MCF 10A (cell line): ENCODE measurements around the gene ARMC3. TPM values are rescaled to one million over a fixed set of nuclear protein-coding genes. Genes with fewer than 3 reads are reported as not detected.

Source experiments
- BruUV-seq: library from RNA; stranded (reverse); fragments of 400-500 nt; replicated peaks from 2 replicates; lab custom pipeline; 2021; lab: Mats Ljungman, UMichigan
- CTCF ChIA-PET: fragments of 300-600 bp; sonication (Branson Sonifier 250); formaldehyde crosslinking; extraction: SDS; loops from one replicate; lab custom pipeline; 2021; ENCODE audit warnings: antibody characterized with exemption, inconsistent platforms; lab: Yijun Ruan, JAX
- POLR2A ChIA-PET: fragments of 300-600, 350-650 bp; sonication (Branson Sonifier 250); formaldehyde crosslinking; extraction: SDS; loops from one replicate; lab custom pipeline; 2020; ENCODE audit warnings: antibody characterized with exemption, inconsistent platforms; lab: Yijun Ruan, JAX
- DNase-seq: peaks from one replicate; pipeline ENCODE4 v3.0.0-alpha.2; 2018; ENCODE audit not compliant: unreplicated experiment
- H3K27ac Mint-ChIP-seq: one replicate; pipeline ENCODE4 v1.8.0; 2022; ENCODE audit warnings: mild to moderate bottlenecking, low read depth, mixed read lengths; ENCODE audit not compliant: unreplicated experiment
- H3K27me3 Mint-ChIP-seq: one replicate; pipeline ENCODE4 v1.8.0; 2022; ENCODE audit warnings: mixed read lengths; ENCODE audit not compliant: insufficient read depth, unreplicated experiment
- H3K36me3 Mint-ChIP-seq: one replicate; pipeline ENCODE4 v1.8.0; 2022; ENCODE audit warnings: mild to moderate bottlenecking, moderate library complexity, mixed read lengths; ENCODE audit not compliant: insufficient read depth, unreplicated experiment
- H3K4me1 Mint-ChIP-seq: one replicate; pipeline ENCODE4 v1.8.0; 2022; ENCODE audit warnings: mixed read lengths; ENCODE audit not compliant: insufficient read depth, unreplicated experiment
- H3K4me3 Mint-ChIP-seq: one replicate; pipeline ENCODE4 v1.8.0; 2022; ENCODE audit warnings: mild to moderate bottlenecking, moderate library complexity, mixed read lengths; ENCODE audit not compliant: unreplicated experiment
- H3K9me3 Mint-ChIP-seq: one replicate; pipeline ENCODE4 v1.8.0; 2022; ENCODE audit warnings: mixed read lengths; ENCODE audit not compliant: unreplicated experiment
- CTCF ChIP-seq: fragments of 200-600 bp; IDR thresholded peaks from one replicate; pipeline ENCODE4 v1.8.0; 2022; ENCODE audit warnings: antibody characterized with exemption, mild to moderate bottlenecking; ENCODE audit not compliant: unreplicated experiment
- intact Hi-C: fragments of 100-400 bp; cut with micrococcal nuclease; formaldehyde crosslinking; loops from 2 replicates; pipeline ENCODE4 v1.14.1; 2022
- total RNA-seq: library from RNA; stranded (reverse); gene quantifications from 2 replicates; pipeline ENCODE4 v1.2.3, GENCODE V29; 2022

Gene ARMC3
- total RNA-seq, 1 experiment from 2014 or later: not detected

DNA sequence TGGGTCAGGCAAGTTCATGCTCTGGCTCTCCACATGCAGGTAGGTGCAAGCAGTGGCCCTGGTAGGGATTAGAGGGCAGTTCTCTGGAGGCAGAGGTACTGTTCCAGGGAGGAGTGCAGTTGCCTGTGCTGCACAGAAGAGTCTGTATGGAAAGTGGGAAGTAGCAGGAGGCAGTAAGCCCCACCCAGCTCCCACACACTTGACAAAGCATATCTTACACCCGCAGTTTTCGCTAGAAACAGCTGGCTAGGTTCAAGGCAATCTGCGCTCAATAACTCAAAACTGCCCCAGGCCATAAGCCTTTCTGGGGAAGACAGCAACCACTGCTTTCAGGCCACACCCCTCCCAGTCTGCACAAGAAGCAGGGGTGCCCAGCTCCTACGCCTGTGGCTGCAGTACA lies 33.1 kb upstream of the ARMC3 start:
- H3K27me3 Mint-ChIP-seq: no peaks in the 10 kb centered on the region
- intact Hi-C loops: no loop called here
- peak; percentile 20 for DNase-seq

DNA sequence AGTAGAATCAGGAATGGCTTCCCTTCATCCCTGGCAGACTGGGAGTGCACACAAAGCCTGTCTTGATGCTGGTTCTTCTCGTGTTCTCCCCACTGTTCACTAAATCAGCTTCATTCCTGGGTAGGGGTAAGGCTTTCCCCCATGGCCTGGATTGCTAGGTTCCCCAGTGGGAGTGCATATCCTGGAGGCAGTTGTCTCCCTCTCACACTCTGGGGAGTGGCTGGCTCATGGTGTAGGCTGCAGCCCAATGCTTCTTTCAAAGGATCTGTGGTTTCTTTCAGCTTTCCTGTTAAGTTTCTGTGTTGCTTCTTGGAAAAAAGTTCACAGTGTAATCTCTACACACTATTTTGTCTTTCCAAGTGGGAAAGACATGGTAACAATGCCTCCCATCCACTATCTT lies 32.6 kb upstream of the ARMC3 start:
- H3K4me1 Mint-ChIP-seq: no peaks in the 10 kb centered on the region
- no peak overlapping the region for H3K4me3 Mint-ChIP-seq
- H3K9me3 Mint-ChIP-seq: peaks cover 20% of the 10 kb centered on the region

More for the DNA sequence above, 33.1 kb upstream of the ARMC3 start:
- TF ChIP-seq CTCF: no peak
- ChIA-PET CTCF (no interaction called here), POLR2A (interaction anchor here (0.8 kb wide), 1 partner anchor 17 kb away, joined by 3 read pairs; no protein-coding TSS in a partner anchor)
- Mint-ChIP-seq H3K4me3 (no peak overlapping the region), H3K27ac (no peak overlapping the region), H3K4me1 (no peaks in the 10 kb centered on the region), H3K9me3 (peaks cover 20% of the 10 kb centered on the region), H3K36me3 (no peaks in the 10 kb centered on the region)
- no TSS peak for BruUV-seq

GRCh38 chr10:22897371-22897770 lies 30.5 kb upstream of the ARMC3 start:
- Mint-ChIP-seq H3K4me3 (no peak overlapping the region), H3K36me3 (no peaks in the 10 kb centered on the region), H3K27me3 (no peaks in the 10 kb centered on the region), H3K9me3 (peaks cover 6% of the 10 kb centered on the region), H3K27ac (no peak overlapping the region), H3K4me1 (no peaks in the 10 kb centered on the region)
- POLR2A ChIA-PET: no interaction called here
- DNase-seq: no peak
- intact Hi-C loops: no loop called here
- CTCF ChIA-PET: no interaction called here
- BruUV-seq: no TSS peak
- TF ChIP-seq CTCF: no peak

More for the DNA sequence above, 32.6 kb upstream of the ARMC3 start:
- ChIA-PET CTCF (interaction anchor here (0.6 kb wide), 1 partner anchor 89 kb away, joined by 4 read pairs; no protein-coding TSS in a partner anchor), POLR2A (interaction anchor here (0.8 kb wide), 1 partner anchor 17 kb away, joined by 3 read pairs; no protein-coding TSS in a partner anchor)
- H3K27me3 Mint-ChIP-seq: no peaks in the 10 kb centered on the region
- no peak overlapping the region for H3K27ac Mint-ChIP-seq
- intact Hi-C loops: no loop called here
- H3K36me3 Mint-ChIP-seq: no peaks in the 10 kb centered on the region
- no peak for DNase-seq
- no TSS peak for BruUV-seq
- TF ChIP-seq CTCF: no peak

DNA sequence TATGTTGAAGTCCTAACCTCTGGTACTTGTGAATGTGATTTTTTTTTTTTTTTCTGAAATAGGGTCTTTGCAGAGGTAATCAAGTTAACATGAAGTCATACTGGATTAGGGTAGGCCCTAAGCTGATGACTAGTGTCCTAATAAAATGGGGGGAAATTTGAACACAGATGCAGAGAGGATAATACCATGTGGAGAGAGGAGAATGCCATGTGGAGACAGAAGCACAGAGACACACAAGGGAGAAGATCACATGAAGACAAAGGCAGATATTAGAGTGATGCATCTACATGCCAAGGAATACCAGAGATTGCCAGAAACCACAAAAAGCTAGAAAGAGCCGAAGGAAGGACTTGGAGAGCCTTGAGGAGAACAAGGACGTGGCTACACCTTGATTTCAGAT lies 28.5 kb upstream of the ARMC3 start:
- H3K4me3 Mint-ChIP-seq: no peak overlapping the region
- H3K27me3 Mint-ChIP-seq: no peaks in the 10 kb centered on the region
- intact Hi-C loops: no loop called here
- H3K4me1 Mint-ChIP-seq: no peaks in the 10 kb centered on the region
- H3K27ac Mint-ChIP-seq: no peak overlapping the region
- TF ChIP-seq CTCF: no peak
- POLR2A ChIA-PET: no interaction called here
- no TSS peak for BruUV-seq
- CTCF ChIA-PET: interaction anchor here (0.6 kb wide), 1 partner anchor 352 kb away, joined by 3 read pairs; no protein-coding TSS in a partner anchor
- no peaks in the 10 kb centered on the region for H3K36me3 Mint-ChIP-seq
- DNase-seq: no peak
- H3K9me3 Mint-ChIP-seq: no peaks in the 10 kb centered on the region
